H1 (cell line): ENCODE measurements around the gene ANKRD27. TPM values are rescaled to one million over a fixed set of nuclear protein-coding genes. Genes with fewer than 3 reads are reported as not detected.

Experiments used
- CTCF ChIA-PET: fragments of 300-600 bp; sonication (Branson Sonifier 250); formaldehyde crosslinking; loops from one replicate; lab custom pipeline; 2021; ENCODE audit not compliant: partially characterized antibody; lab: Charles Lee
- POLR2A ChIA-PET: fragments of 300-600 bp; sonication (Branson Sonifier 250); formaldehyde crosslinking; loops from one replicate; lab custom pipeline; 2021; ENCODE audit warnings: inconsistent platforms; ENCODE audit not compliant: partially characterized antibody; lab: Charles Lee
- DNase-seq, 2 experiments: peaks; one replicate each; pipeline versions ENCODE4 v3.0.0 to v3.0.0-alpha.2; 2010 to 2022; ENCODE audit warnings: low spot score in 2 of 2, low read depth in 1 of 2, mixed read lengths in 1 of 2
- FAIRE-seq: peaks from 2 replicates; lab custom pipeline; 2011; peaks lifted over from hg19 to GRCh38; lab: Jason Lieb, UNC
- H2AFZ ChIP-seq: 2 replicates; pipeline ENCODE4 v1.8.1; 2012; ENCODE audit warnings: low read length, inconsistent platforms
- H2AK5ac ChIP-seq: 2 replicates; pipeline ENCODE4 v1.6.1; 2013; ENCODE audit warnings: low read depth, low read length
- H2BK120ac ChIP-seq: replicated peaks from 2 replicates; pipeline ENCODE3; 2013; ENCODE audit warnings: low read depth, low read length, inconsistent platforms
- H2BK12ac ChIP-seq: 2 replicates; pipeline ENCODE4 v1.6.1; 2013; ENCODE audit warnings: low read depth, low read length
- H2BK15ac ChIP-seq: 2 replicates; pipeline ENCODE4 v1.6.1; 2013; ENCODE audit warnings: low read length
- H2BK20ac ChIP-seq: 2 replicates; pipeline ENCODE4 v1.6.1; 2013; ENCODE audit warnings: low read length
- H2BK5ac ChIP-seq: 2 replicates; pipeline ENCODE4 v1.6.1; 2013; ENCODE audit warnings: low read depth, low read length
- H3K14ac ChIP-seq: 2 replicates; pipeline ENCODE4 v1.6.1; 2013; ENCODE audit warnings: inconsistent platforms; ENCODE audit not compliant: insufficient read length
- H3K18ac ChIP-seq: 2 replicates; pipeline ENCODE4 v1.6.1; 2013; ENCODE audit warnings: low read length; ENCODE audit errors: extremely low read depth
- H3K23ac ChIP-seq: 2 replicates; pipeline ENCODE4 v1.6.1; 2013; ENCODE audit warnings: inconsistent platforms; ENCODE audit not compliant: insufficient read length
- H3K23me2 ChIP-seq: 2 replicates; pipeline ENCODE4 v1.6.1; 2013; ENCODE audit warnings: low read depth, low read length
- H3K27ac ChIP-seq: 2 replicates; pipeline ENCODE4 v1.6.1; 2011; ENCODE audit warnings: low read depth, low read length, inconsistent platforms
- H3K27me3 ChIP-seq, 4 experiments: replicated peaks in 1 of 4; 1 replicate in 1 of 4; 2 replicates in 3 of 4; pipeline versions ENCODE4 v1.6.1 to v1.8.1; 2011 to 2013; ENCODE audit warnings: low read length in 3 of 4, mild to moderate bottlenecking in 3 of 4, inconsistent platforms in 2 of 4, mixed read lengths in 2 of 4, moderate library complexity in 1 of 4; ENCODE audit not compliant: control insufficient read depth in 3 of 4, insufficient read depth in 3 of 4; ENCODE audit errors: extremely low read depth in 1 of 4
- H3K36me3 ChIP-seq, 4 experiments: 2 replicates each; pipeline versions ENCODE4 v1.6.1 to v1.8.1; 2011 to 2013; ENCODE audit warnings: mild to moderate bottlenecking in 4 of 4, low read length in 3 of 4, moderate library complexity in 2 of 4, control low read depth in 1 of 4, inconsistent platforms in 1 of 4; ENCODE audit not compliant: insufficient read depth in 4 of 4, control insufficient read depth in 2 of 4
- H3K4ac ChIP-seq: replicated peaks from 2 replicates; pipeline ENCODE3; 2013; ENCODE audit warnings: low read length, low read depth, mixed read lengths, inconsistent platforms; ENCODE audit not compliant: insufficient read length
- H3K4me1 ChIP-seq, 4 experiments: replicated peaks in 1 of 4; 1 replicate in 1 of 4; 2 replicates in 3 of 4; pipeline versions ENCODE4 v1.6.1 to v1.8.1; 2011 to 2013; ENCODE audit warnings: low read length in 3 of 4, inconsistent platforms in 2 of 4, mixed read lengths in 1 of 4; ENCODE audit not compliant: insufficient read depth in 4 of 4, control insufficient read depth in 3 of 4
- H3K4me2 ChIP-seq, 2 experiments: 2 replicates each; pipeline versions ENCODE4 v1.6.1 to v1.8.1; 2011 to 2013; ENCODE audit warnings: low read depth in 2 of 2, low read length in 2 of 2, control low read depth in 1 of 2, inconsistent platforms in 1 of 2, mild to moderate bottlenecking in 1 of 2; ENCODE audit not compliant: insufficient read depth in 1 of 2
- H3K4me3 ChIP-seq, 4 experiments: fragments of 200-600, 300-600 bp in 1 of 4; sonication (generic), shearing (Covaris generic), sonication (Bioruptor Twin) in 1 of 4; 2 replicates each; pipeline versions ENCODE4 v1.5.1 to v1.8.1; 2011 to 2016; ENCODE audit warnings: low read length in 4 of 4, low read depth in 3 of 4, control low read depth in 2 of 4, inconsistent platforms in 2 of 4, mild to moderate bottlenecking in 2 of 4, mixed read lengths in 1 of 4, moderate library complexity in 1 of 4; ENCODE audit not compliant: insufficient read depth in 2 of 4; ENCODE audit errors: extremely low read depth in 1 of 4
- H3K56ac ChIP-seq: replicated peaks from 2 replicates; pipeline ENCODE3; 2013; ENCODE audit warnings: low read depth, mild to moderate bottlenecking, mixed read lengths, low read length, inconsistent platforms; ENCODE audit not compliant: insufficient read length
- H3K79me1 ChIP-seq: 2 replicates; pipeline ENCODE4 v1.6.1; 2013; ENCODE audit warnings: low read depth, low read length, control low read depth
- H3K79me2 ChIP-seq, 2 experiments: 2 replicates each; pipeline versions ENCODE4 v1.6.1 to v1.8.1; 2012 to 2013; ENCODE audit warnings: low read length in 2 of 2, mild to moderate bottlenecking in 2 of 2, inconsistent platforms in 1 of 2; ENCODE audit not compliant: insufficient read depth in 2 of 2, control insufficient read depth in 1 of 2
- H3K9ac ChIP-seq, 4 experiments: replicated peaks in 1 of 4; 1 replicate in 1 of 4; 2 replicates in 3 of 4; pipeline versions ENCODE4 v1.6.1 to v1.8.1; 2011 to 2013; ENCODE audit warnings: low read depth in 3 of 4, low read length in 3 of 4, control low read depth in 2 of 4, mild to moderate bottlenecking in 2 of 4, moderate library complexity in 2 of 4, inconsistent platforms in 1 of 4; ENCODE audit errors: extremely low read depth in 1 of 4
- H3K9me3 ChIP-seq, 2 experiments: 2 replicates each; pipeline versions ENCODE4 v1.6.1 to v1.8.1; 2012 to 2013; ENCODE audit warnings: mild to moderate bottlenecking in 2 of 2, moderate library complexity in 2 of 2, control low read depth in 1 of 2, inconsistent platforms in 1 of 2, low read depth in 1 of 2, low read length in 1 of 2, mixed read lengths in 1 of 2; ENCODE audit not compliant: insufficient read depth in 2 of 2
- H4K20me1 ChIP-seq, 2 experiments: replicated peaks in 1 of 2; 2 replicates each; pipeline versions ENCODE3 to v1.8.1; 2011 to 2013; ENCODE audit warnings: inconsistent platforms in 2 of 2, low read length in 2 of 2, mild to moderate bottlenecking in 1 of 2; ENCODE audit not compliant: insufficient read depth in 2 of 2, control insufficient read depth in 1 of 2
- H4K5ac ChIP-seq: 2 replicates; pipeline ENCODE4 v1.6.1; 2013; ENCODE audit warnings: low read length, low read depth, mixed read lengths, inconsistent platforms; ENCODE audit not compliant: insufficient read length
- H4K8ac ChIP-seq: 2 replicates; pipeline ENCODE4 v1.8.0; 2013; ENCODE audit warnings: mild to moderate bottlenecking, moderate library complexity, low read length, inconsistent platforms; ENCODE audit not compliant: insufficient read depth; ENCODE audit errors: extremely low read depth
- H4K91ac ChIP-seq: replicated peaks from 2 replicates; pipeline ENCODE3; 2013; ENCODE audit warnings: low read length, mixed read lengths, inconsistent platforms; ENCODE audit not compliant: insufficient read length
- BRCA1 ChIP-seq: IDR thresholded peaks from 2 replicates; pipeline ENCODE4 v1.6.1; 2012; ENCODE audit warnings: low read depth, low read length, improper control_type of control experiment
- CBX5 ChIP-seq: fragments of 300-800, 300-1000 bp; sonication (generic); IDR thresholded peaks from 2 replicates; pipeline ENCODE4 v1.7.1; 2016; ENCODE audit warnings: antibody characterized with exemption, low read length, low read depth
- E2F6 ChIP-seq: IDR thresholded peaks from 2 replicates; pipeline ENCODE4 v1.6.1; 2012; ENCODE audit warnings: inconsistent platforms
- EGR1 ChIP-seq: IDR thresholded peaks from 2 replicates; pipeline ENCODE4 v1.6.1; 2011; ENCODE audit warnings: low read depth, low read length, borderline replicate concordance
- EP300 ChIP-seq, 2 experiments: IDR thresholded peaks; 1 replicate in 1 of 2; 2 replicates in 1 of 2; pipeline ENCODE4 v1.6.1; 2011 to 2012; ENCODE audit warnings: low read depth in 2 of 2, low read length in 2 of 2, mild to moderate bottlenecking in 2 of 2, borderline replicate concordance in 1 of 2, inconsistent platforms in 1 of 2, moderate library complexity in 1 of 2
- EZH2 ChIP-seq: fragments of 200-600 bp; sonication (generic); IDR thresholded peaks from 2 replicates; pipeline ENCODE4 v1.7.1; 2012; ENCODE audit warnings: low read depth, mild to moderate bottlenecking, moderate library complexity, low read length, inconsistent platforms; ENCODE audit not compliant: severe bottlenecking
- NANOG ChIP-seq: IDR thresholded peaks from 2 replicates; pipeline ENCODE4 v1.6.1; 2011; ENCODE audit warnings: low read length, low read depth, mild to moderate bottlenecking, inconsistent platforms; ENCODE audit not compliant: insufficient read depth, poor library complexity, severe bottlenecking
- RXRA ChIP-seq: IDR thresholded peaks from 2 replicates; pipeline ENCODE4 v1.6.1; 2011; ENCODE audit warnings: low read depth, mild to moderate bottlenecking, low read length, moderate library complexity; ENCODE audit not compliant: insufficient read depth
- SIN3A ChIP-seq, 2 experiments: IDR thresholded peaks in 1 of 2; conservative IDR thresholded peaks in 1 of 2; 2 replicates each; pipeline ENCODE4 v1.6.1; 2011 to 2012; ENCODE audit warnings: low read length in 2 of 2, improper control_type of control experiment in 1 of 2, low read depth in 1 of 2, mild to moderate bottlenecking in 1 of 2
- SIX5 ChIP-seq: IDR thresholded peaks from 2 replicates; pipeline ENCODE4 v1.6.1; 2011; ENCODE audit warnings: mild to moderate bottlenecking, low read depth, low read length
- SP2 ChIP-seq: IDR thresholded peaks from 2 replicates; pipeline ENCODE4 v1.6.1; 2012; ENCODE audit warnings: mild to moderate bottlenecking, low read length, inconsistent platforms
- SRF ChIP-seq: IDR thresholded peaks from 2 replicates; pipeline ENCODE4 v1.6.1; 2011; ENCODE audit warnings: mild to moderate bottlenecking, low read depth, low read length, moderate library complexity
- TBP ChIP-seq: IDR thresholded peaks from 2 replicates; pipeline ENCODE4 v1.6.1; 2011; ENCODE audit warnings: low read depth, low read length, improper control_type of control experiment
- ZNF274 ChIP-seq: IDR thresholded peaks from 2 replicates; pipeline ENCODE4 v1.7.0; 2012; ENCODE audit warnings: low read length, borderline replicate concordance; ENCODE audit errors: extremely low read depth
- WGBS, 2 experiments: shearing (Covaris generic) in 1 of 2; methylation state at CpG; one replicate each; pipeline versions ENCODE4 v1.1.6 to v1.1.7; 2013 to 2015; ENCODE audit warnings: low lambda C conversion rate in 2 of 2, mixed read lengths in 2 of 2, inconsistent platforms in 1 of 2, low coverage in 1 of 2, missing lambda C conversion rate in 1 of 2; ENCODE audit not compliant: insufficient replicate concordance in 2 of 2, insufficient coverage in 1 of 2, insufficient read length in 1 of 2; ENCODE audit errors: extremely low coverage in 1 of 2, missing lambda C conversion rate in 1 of 2; 5-methylcytosine and 5-hydroxymethylcytosine counted together
- polyA plus RNA-seq, 7 experiments: library from polyadenylated mRNA; depleted of rRNA in 3 of 7; stranded (reverse) in 5 of 7; unstranded in 2 of 7; fragments of >200 nt in 5 of 7; fragments of 200-250 nt in 2 of 7; gene quantifications; 1 replicate in 5 of 7; 2 replicates in 1 of 7; 4 replicates in 1 of 7; pipeline versions ENCODE4 v1.2.1 to v1.2.3, GENCODE V29; 2011 to 2013; ENCODE audit warnings: missing spikeins in 2 of 7, mixed read lengths in 2 of 7
- total RNA-seq: library from RNA; stranded (reverse); fragmentation: NEBNext Ultra II Directional; extraction: Animal tissue kit (Norgen Biotek cat#: 25700); gene quantifications from 2 replicates; pipeline ENCODE4 v1.2.1, GENCODE V29; 2021

Gene ANKRD27
- total and polyA plus RNA-seq, 2 of the 8 experiments (the other 6 are each of a cell fraction or from before 2014, with no cell fraction given), result 27.9 to 55.7 TPM

- H3K4ac ChIP-seq, result no peak overlapping the region
- no peak overlapping the region for H3K27ac ChIP-seq
- H2BK120ac ChIP-seq, result no peak overlapping the region
- H3K9me3 ChIP-seq, result no peaks in the 10 kb centered on the region
- no peaks in the 10 kb centered on the region for H3K4me1 ChIP-seq
- WGBS, 2 experiments, result 71% methylated on average over 4 of the region's 4 CpGs; no CpG with 5 or more reads in 1 of the 2 experiments
- H2BK5ac ChIP-seq, result no peak overlapping the region
- H2BK12ac ChIP-seq, result no peak overlapping the region
- FAIRE-seq (no peak), DNase-seq (no peak)
- no peak overlapping the region for H3K23ac ChIP-seq
- peaks cover 2 to 3% of the 10 kb centered on the region in 2 experiments for H4K20me1 ChIP-seq
- H3K79me1 ChIP-seq, result no peaks in the 10 kb centered on the region
- no peak overlapping the region for H3K4me3 ChIP-seq
- no peak overlapping the region for H3K9ac ChIP-seq
- no peak overlapping the region for H2BK20ac ChIP-seq
- no peaks in the 10 kb centered on the region for H3K23me2 ChIP-seq
- no peak overlapping the region for H3K18ac ChIP-seq
- H2AFZ ChIP-seq, result no peak overlapping the region
- POLR2A ChIA-PET, result no interaction called here
- no peak overlapping the region for H2BK15ac ChIP-seq
- H2AK5ac ChIP-seq, result no peak overlapping the region
- no peak overlapping the region for H4K5ac ChIP-seq
- H4K91ac ChIP-seq, result no peak overlapping the region
- no peak overlapping the region for H3K56ac ChIP-seq
- H3K36me3 ChIP-seq, result peaks cover 9 to 38% (median 26%) of the 10 kb centered on the region in 4 experiments
- no peaks in the 10 kb centered on the region for H3K27me3 ChIP-seq
- H3K79me2 ChIP-seq, result no peaks in the 10 kb centered on the region
- no peak overlapping the region for H3K4me2 ChIP-seq
- H4K8ac ChIP-seq, result no peak overlapping the region
- CTCF ChIA-PET, result interaction anchor here (1.2 kb wide), 1 partner anchor 15 kb away, joined by 3 read pairs; no protein-coding TSS in a partner anchor
- no peak overlapping the region for H3K14ac ChIP-seq
- TF ChIP-seq TBP (no peak), EP300 (IDR thresholded peaks at IDR 0.05; ENCODE audit: borderline replicate concordance in 1 of 2, low read depth in 2 of 2, low read length in 2 of 2) (no peak), SP2 (no peak), EGR1 (no peak), SIN3A (conservative IDR thresholded peaks at IDR 0.05 in 1 of 2, IDR thresholded peaks at IDR 0.05 in 1 of 2; ENCODE audit: low read depth in 1 of 2, low read length in 2 of 2) (no peak), ZNF274 (no peak), SRF (no peak), E2F6 (no peak), SIX5 (no peak), NANOG (no peak), CBX5 (no peak), RXRA (no peak), BRCA1 (no peak), EZH2 (no peak)
Observed at GRCh38 chr19:32613008-32613407, 62.0 kb downstream of the ANKRD27 start.
